Activated CD4-positive, alpha-beta memory T cell treated with anti-CD3 and anti-CD28 coated beads for 36 hours (primary cell): Measurements from ENCODE around the gene EFHB. TPM values are rescaled to one million over a fixed set of nuclear protein-coding genes. Genes with fewer than 3 reads are reported as not detected.

Source experiments
- CTCF ChIA-PET: fragments of 350-600 bp; sonication (Branson Sonifier 250); formaldehyde crosslinking; loops from one replicate; lab custom pipeline; 2021; ENCODE audit warnings: antibody characterized with exemption, inconsistent platforms; lab: Charles Lee
- POLR2A ChIA-PET: fragments of 350-600 bp; sonication (Branson Sonifier 250); formaldehyde crosslinking; loops from one replicate; lab custom pipeline; 2021; ENCODE audit warnings: antibody characterized with exemption; lab: Charles Lee
- DNase-seq: peaks from one replicate; pipeline ENCODE4 v3.0.0-alpha.2; 2020
- H3K27ac Mint-ChIP-seq: one replicate; pipeline ENCODE4 v1.8.0; 2021; ENCODE audit warnings: mixed read lengths
- H3K27me3 Mint-ChIP-seq: one replicate; pipeline ENCODE4 v1.8.0; 2021; ENCODE audit warnings: mixed read lengths
- H3K36me3 Mint-ChIP-seq: one replicate; pipeline ENCODE4 v1.8.0; 2021; ENCODE audit warnings: mixed read lengths
- H3K4me1 Mint-ChIP-seq: one replicate; pipeline ENCODE4 v1.8.0; 2021; ENCODE audit warnings: low read depth, mixed read lengths
- H3K4me3 Mint-ChIP-seq: one replicate; pipeline ENCODE4 v1.8.0; 2021; ENCODE audit warnings: mild to moderate bottlenecking, mixed read lengths
- H3K9me3 Mint-ChIP-seq: one replicate; pipeline ENCODE4 v1.8.0; 2021; ENCODE audit warnings: mixed read lengths
- intact Hi-C: fragments of 100-400 bp; cut with micrococcal nuclease; formaldehyde crosslinking; loops from one replicate; pipeline ENCODE4 v1.15.1; 2023
- total RNA-seq, 2 experiments: library from RNA; stranded (reverse); gene quantifications; one replicate each; pipeline ENCODE4 v1.2.3, GENCODE V29; 2021

EFHB gene
- total RNA-seq, 2 experiments from 2014 or later = 0.51 to 0.57 TPM

DNA sequence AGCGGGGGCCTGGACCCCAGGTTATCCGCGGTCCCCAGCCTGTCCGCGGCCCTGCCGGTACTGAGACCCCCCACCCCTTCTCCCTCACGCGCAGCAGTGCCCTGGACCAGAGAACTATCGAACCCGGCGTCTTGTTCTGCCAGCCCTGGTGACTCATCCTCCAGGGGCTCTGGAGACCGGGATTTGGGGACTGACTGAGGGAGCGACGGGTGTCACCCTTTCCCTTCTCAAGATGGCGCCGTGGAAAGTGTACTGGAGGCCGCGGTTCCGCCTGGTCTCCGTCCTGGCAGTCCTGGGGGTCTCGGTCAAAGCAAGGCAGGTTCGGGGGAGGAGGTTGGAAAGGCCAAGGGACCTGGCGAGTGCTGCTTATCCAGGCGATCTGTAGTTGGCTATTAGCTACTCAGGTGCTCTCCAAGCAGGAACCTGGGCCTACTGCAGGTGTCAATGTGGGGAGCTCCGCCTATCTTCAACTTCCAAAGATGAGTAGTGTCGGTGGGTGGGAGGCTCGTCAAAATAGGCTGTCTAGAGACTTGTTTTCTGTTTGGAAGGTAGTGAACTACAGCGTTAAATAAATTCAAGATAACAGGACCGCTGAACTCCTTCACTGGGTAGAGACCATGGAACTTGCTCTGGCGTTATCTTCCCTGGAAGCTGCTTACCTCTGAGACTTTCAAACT lies 13.7 kb upstream of the EFHB start:
- ChIA-PET CTCF (interaction anchor here (1.0 to 1.3 kb wide), 2 partner anchors 60 to 94 kb away, joined by 3 to 5 read pairs; no protein-coding TSS in a partner anchor), POLR2A (interaction anchor here (0.7 to 3.0 kb wide), 7 partner anchors 10 to 238 kb away, joined by 4 to 20 read pairs (median 6); partner anchors contain the start of genes KAT2B and SGO1)
- H3K27ac Mint-ChIP-seq = peak overlapping the region; percentile 99
- peak; percentile 70 for DNase-seq
- peak overlapping the region; percentile 93 for H3K4me3 Mint-ChIP-seq
- H3K9me3 Mint-ChIP-seq = no peaks in the 10 kb centered on the region
- peaks cover 15% of the 10 kb centered on the region for H3K36me3 Mint-ChIP-seq
- intact Hi-C loops = loop anchor here (1.0 to 5.0 kb wide), 6 partner anchors 10 to 239 kb away; partner anchors contain the start of gene SGO1
- H3K27me3 Mint-ChIP-seq = no peaks in the 10 kb centered on the region
- peaks cover 50% of the 10 kb centered on the region for H3K4me1 Mint-ChIP-seq

GRCh38 chr3:19946832-19947548 lies 13.0 kb upstream of the EFHB start, which contains the start of gene RAB5A:
TSS of gene RAB5A (plus strand) at chr3:19947097. CDS start at chr3:19950899, 3,802 bp downstream.
- CTCF ChIA-PET = interaction anchor here (1.0 to 1.2 kb wide), 2 partner anchors 10 to 59 kb away, joined by 3 to 5 read pairs; no protein-coding TSS in a partner anchor
- Mint-ChIP-seq H3K27ac (peak within 1 kb of the TSS; percentile 99), H3K4me1 (peaks cover 44% of the 10 kb centered on the region), H3K27me3 (no peaks in the 10 kb centered on the region), H3K4me3 (peak within 1 kb of the TSS; percentile 93), H3K36me3 (peaks cover 15% of the 10 kb centered on the region), H3K9me3 (no peaks in the 10 kb centered on the region)
- POLR2A ChIA-PET = interaction anchor here (1.1 to 3.0 kb wide), 6 partner anchors 10 to 239 kb away, joined by 4 to 20 read pairs (median 10); partner anchors contain the start of genes KAT2B and SGO1
- intact Hi-C loops = loop anchor here (1.0 to 5.0 kb wide), 6 partner anchors 10 to 239 kb away; partner anchors contain the start of gene SGO1
- peak; percentile 98 for DNase-seq

DNA sequence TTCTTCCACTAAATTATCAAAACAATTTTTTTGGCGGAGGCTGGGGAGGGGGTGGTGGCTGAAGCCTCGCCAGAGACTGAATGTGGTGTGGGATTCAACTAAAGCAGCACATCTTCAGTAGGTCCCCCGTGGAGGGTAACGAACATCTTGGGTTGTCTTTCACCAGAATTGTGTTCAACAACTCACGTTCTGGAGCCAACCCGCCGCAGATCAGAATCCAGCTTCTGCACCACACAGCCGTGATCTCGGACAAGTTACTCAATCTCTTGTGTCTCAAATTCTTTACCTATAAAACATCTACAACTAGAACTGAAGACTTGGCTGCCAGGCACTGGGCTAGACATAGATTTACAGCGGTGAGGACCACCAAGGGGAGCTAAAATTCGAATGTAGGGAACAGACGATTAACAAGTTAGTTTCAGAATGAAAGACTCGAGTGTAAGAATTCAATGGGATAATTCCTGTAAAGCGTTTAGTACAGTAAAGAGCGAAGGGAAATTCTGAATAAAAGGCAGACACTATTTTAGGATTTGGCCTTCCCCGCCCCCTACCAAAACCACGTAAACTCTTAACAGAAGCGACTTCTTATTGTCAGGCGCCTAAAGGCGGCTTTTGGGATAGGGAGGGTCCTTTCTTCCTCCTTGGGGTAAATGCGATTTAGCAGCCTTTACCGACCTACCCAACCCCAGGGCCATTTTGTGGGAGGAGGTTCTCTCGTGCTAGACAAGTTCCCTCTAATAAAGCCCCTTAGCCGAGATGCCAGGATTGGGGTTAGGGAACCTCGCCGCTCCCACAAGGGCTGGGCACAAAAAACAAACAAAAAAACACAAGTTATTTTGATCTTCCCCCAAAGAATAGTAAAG lies 12.2 kb upstream of the EFHB start:
- intact Hi-C loops = loop anchor here (5.0 kb wide), 1 partner anchor 156 kb away; no protein-coding TSS in a partner anchor
- Mint-ChIP-seq H3K27ac (peak overlapping the region; percentile 99), H3K4me3 (peak overlapping the region; percentile 93), H3K4me1 (peaks cover 37% of the 10 kb centered on the region), H3K9me3 (no peaks in the 10 kb centered on the region), H3K36me3 (peaks cover 9% of the 10 kb centered on the region), H3K27me3 (no peaks in the 10 kb centered on the region)
- POLR2A ChIA-PET = interaction anchor here (0.6 to 1.7 kb wide), 2 partner anchors 15 to 38 kb away, joined by 3 to 9 read pairs; no protein-coding TSS in a partner anchor
- DNase-seq = no peak
- CTCF ChIA-PET = interaction anchor here (1.2 kb wide), 1 partner anchor 9 kb away, joined by 3 read pairs; no protein-coding TSS in a partner anchor

DNA sequence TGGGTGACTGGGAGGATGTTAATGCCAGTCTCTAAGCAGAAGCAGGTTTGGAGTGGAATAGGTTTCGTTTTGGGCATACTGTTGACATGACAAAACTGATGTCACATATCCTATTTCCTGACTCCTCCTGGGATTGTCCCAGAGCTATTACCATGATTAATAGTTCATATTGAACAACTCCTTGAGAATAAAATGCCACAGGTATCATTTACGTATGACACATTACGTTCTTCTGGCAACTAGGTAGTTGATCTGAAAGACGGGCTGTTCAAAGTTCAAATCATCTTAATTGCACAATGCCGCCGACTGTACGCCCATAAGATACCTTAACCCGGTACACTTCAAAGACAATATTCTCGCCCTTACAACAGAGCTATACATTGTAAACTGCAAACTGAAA lies 11.5 kb upstream of the EFHB start:
- POLR2A ChIA-PET = interaction anchor here (0.6 to 1.7 kb wide), 2 partner anchors 14 to 38 kb away, joined by 3 to 9 read pairs; no protein-coding TSS in a partner anchor
- H3K4me1 Mint-ChIP-seq = peaks cover 33% of the 10 kb centered on the region

GRCh38 chr3:19940643-19941042 lies 6.6 kb upstream of the EFHB start:
- DNase-seq = no peak
- Mint-ChIP-seq H3K27ac (no peak overlapping the region), H3K27me3 (no peaks in the 10 kb centered on the region), H3K36me3 (no peaks in the 10 kb centered on the region), H3K4me3 (no peak overlapping the region), H3K9me3 (no peaks in the 10 kb centered on the region), H3K4me1 (peaks cover 18% of the 10 kb centered on the region)
- ChIA-PET POLR2A (no interaction called here), CTCF (no interaction called here)
- intact Hi-C loops = no loop called here

More for the DNA sequence above, 11.5 kb upstream of the EFHB start:
- peaks cover 9% of the 10 kb centered on the region for H3K36me3 Mint-ChIP-seq
- H3K9me3 Mint-ChIP-seq = no peaks in the 10 kb centered on the region
- H3K4me3 Mint-ChIP-seq = peak overlapping the region; percentile 62
- H3K27ac Mint-ChIP-seq = peak overlapping the region; percentile 99
- no peak for DNase-seq
- intact Hi-C loops = loop anchor here (5.0 kb wide), 1 partner anchor 157 kb away; no protein-coding TSS in a partner anchor
- CTCF ChIA-PET = interaction anchor here (1.2 kb wide), 1 partner anchor 8 kb away, joined by 3 read pairs; no protein-coding TSS in a partner anchor
- no peaks in the 10 kb centered on the region for H3K27me3 Mint-ChIP-seq

GRCh38 chr3:19938295-19938627 lies 4.2 kb upstream of the EFHB start:
- CTCF ChIA-PET = interaction anchor here (1.1 kb wide), 2 partner anchors 105 to 117 kb away, joined by 3 read pairs; no protein-coding TSS in a partner anchor
- H3K27ac Mint-ChIP-seq = no peak overlapping the region

GRCh38 chr3:19937459-19938294 lies 3.7 kb upstream of the EFHB start:
- CTCF ChIA-PET = interaction anchor here (0.9 to 1.1 kb wide), 4 partner anchors 8 to 119 kb away, joined by 3 read pairs; no protein-coding TSS in a partner anchor
- Mint-ChIP-seq H3K4me3 (no peak overlapping the region), H3K4me1 (peaks cover 29% of the 10 kb centered on the region), H3K9me3 (no peaks in the 10 kb centered on the region), H3K36me3 (no peaks in the 10 kb centered on the region), H3K27me3 (peaks cover 12% of the 10 kb centered on the region), H3K27ac (peak overlapping the region; percentile 75)
- intact Hi-C loops = loop anchor here (1.0 to 10.0 kb wide), 6 partner anchors 10 to 1383 kb away; partner anchors contain the start of genes RAB5A and SGO1
- peak; percentile 27 for DNase-seq
- POLR2A ChIA-PET = interaction anchor here (0.6 to 1.8 kb wide), 7 partner anchors 10 to 949 kb away, joined by 3 to 13 read pairs (median 4); partner anchors contain the start of gene KAT2B

More at GRCh38 chr3:19938295-19938627, 4.2 kb upstream of the EFHB start:
- Mint-ChIP-seq H3K27me3 (peaks cover 12% of the 10 kb centered on the region), H3K4me3 (no peak overlapping the region), H3K4me1 (peaks cover 23% of the 10 kb centered on the region), H3K36me3 (no peaks in the 10 kb centered on the region), H3K9me3 (no peaks in the 10 kb centered on the region)
- POLR2A ChIA-PET = interaction anchor here (1.2 to 1.8 kb wide), 4 partner anchors 9 to 120 kb away, joined by 3 to 13 read pairs (median 8); partner anchors contain the start of gene KAT2B
- intact Hi-C loops = loop anchor here (10.0 kb wide), 2 partner anchors 1223 to 1383 kb away; no protein-coding TSS in a partner anchor
- DNase-seq = no peak

DNA sequence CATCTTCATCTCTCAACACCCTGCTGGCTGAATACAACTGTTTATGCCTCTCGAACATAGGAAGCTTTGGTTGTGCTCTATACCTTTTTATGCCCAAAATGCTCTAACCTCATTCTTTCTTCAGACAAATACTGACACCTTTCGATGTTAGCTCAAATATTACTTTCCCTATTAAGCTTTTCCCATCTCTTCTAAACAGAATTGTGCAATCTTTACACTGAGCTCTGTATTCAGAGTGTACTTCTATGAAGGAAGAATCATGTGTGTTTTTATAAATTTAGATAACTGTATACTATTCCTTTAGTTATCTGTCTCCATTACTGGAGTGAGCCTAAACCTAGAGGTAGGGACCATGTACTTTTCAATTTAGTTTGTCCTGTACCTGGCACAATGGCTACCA lies 1.6 kb downstream of the EFHB start:
- no peak for DNase-seq
- no peak overlapping the region for H3K27ac Mint-ChIP-seq
- POLR2A ChIA-PET = interaction anchor here (2.3 kb wide), 1 partner anchor 13 kb away, joined by 9 read pairs; no protein-coding TSS in a partner anchor
- H3K4me3 Mint-ChIP-seq = no peak overlapping the region
- H3K27me3 Mint-ChIP-seq = peaks cover 12% of the 10 kb centered on the region
- H3K9me3 Mint-ChIP-seq = no peaks in the 10 kb centered on the region
- H3K36me3 Mint-ChIP-seq = no peaks in the 10 kb centered on the region
- intact Hi-C loops = loop anchor here (10.0 kb wide), 2 partner anchors 1218 to 1378 kb away; no protein-coding TSS in a partner anchor
- peaks cover 37% of the 10 kb centered on the region for H3K4me1 Mint-ChIP-seq
- CTCF ChIA-PET = no interaction called here

- ChIA-PET CTCF (no interaction called here), POLR2A (interaction anchor here (0.8 to 2.3 kb wide), 6 partner anchors 14 to 129 kb away, joined by 5 to 9 read pairs (median 6); no protein-coding TSS in a partner anchor)
- peak; percentile 16 for DNase-seq
- no peaks in the 10 kb centered on the region for H3K36me3 Mint-ChIP-seq
- peaks cover 33% of the 10 kb centered on the region for H3K4me1 Mint-ChIP-seq
- no peaks in the 10 kb centered on the region for H3K9me3 Mint-ChIP-seq
- peak overlapping the region; percentile 76 for H3K27ac Mint-ChIP-seq
- peak overlapping the region; percentile 3 for H3K4me3 Mint-ChIP-seq
- H3K27me3 Mint-ChIP-seq = peaks cover 12% of the 10 kb centered on the region
- intact Hi-C loops = loop anchor here (1.0 to 10.0 kb wide), 8 partner anchors 16 to 1377 kb away; partner anchors contain the start of genes RAB5A and SGO1
Observed at GRCh38 chr3:19931767-19932188, 2.2 kb downstream of the EFHB start.
